Prostate gland (tissue), 1 donor: Measurements from ENCODE around the gene ZFP91.

Experiments
- POLR2A ChIP-seq: fragments of 450-650 bp; IDR thresholded peaks from one replicate; pipeline ENCODE4 v1.6.1; 2016; ENCODE audit warnings: antibody characterized with exemption, mild to moderate bottlenecking
- POLR2AphosphoS5 ChIP-seq: sonication (generic); formaldehyde crosslinking; IDR thresholded peaks from one replicate; pipeline ENCODE4 v1.6.1; 2017; ENCODE audit warnings: antibody characterized with exemption

GRCh38 chr11:58606930-58607714 is 28.3 kb downstream of the ZFP91 start:
- TF ChIP-seq POLR2AphosphoS5: no peak
- TF ChIP-seq POLR2A: no peak
